ENCODE data around the gene PACSIN1.

The PACSIN1 gene

GRCh38 chr6:34525431-34526175, 59.7 kb downstream of the PACSIN1 start:
- Mint-ChIP-seq H3K36me3 (ENCODE audit: insufficient read depth) (peaks cover 11% of the 10 kb centered on the region), H3K27me3 (no peaks in the 10 kb centered on the region), H3K27ac (no peak overlapping the region), H3K4me3 (no peak overlapping the region), H3K9me3 (no peaks in the 10 kb centered on the region), H3K4me1 (ENCODE audit: low read depth in 2 of 2) (peaks cover 12 to 16% of the 10 kb centered on the region in 2 donors)
- ATAC-seq (replicated peaks) (no peak), DNase-seq (no peak)

GRCh38 chr6:34526241-34526972, 60.5 kb downstream of the PACSIN1 start:
- Mint-ChIP-seq H3K4me3 (peak overlapping the region; percentile 44 to 58), H3K27me3 (no peaks in the 10 kb centered on the region), H3K36me3 (ENCODE audit: insufficient read depth) (peaks cover 11% of the 10 kb centered on the region), H3K27ac (no peak overlapping the region), H3K4me1 (ENCODE audit: low read depth in 2 of 2) (peaks cover 12 to 14% of the 10 kb centered on the region in 2 donors), H3K9me3 (no peaks in the 10 kb centered on the region)
- DNase-seq: no peak
- ATAC-seq (replicated peaks): no peak

- Mint-ChIP-seq H3K27ac (no peak overlapping the region), H3K4me3 (peak overlapping the region; percentile 44 to 58), H3K27me3 (no peaks in the 10 kb centered on the region), H3K36me3 (ENCODE audit: insufficient read depth) (peaks cover 11% of the 10 kb centered on the region), H3K9me3 (no peaks in the 10 kb centered on the region), H3K4me1 (ENCODE audit: low read depth in 2 of 2) (peaks cover 12 to 14% of the 10 kb centered on the region in 2 donors)
- ATAC-seq (replicated peaks) (peak; percentile 98), DNase-seq (peak; percentile 96 to 97 (median 96))
Measured at GRCh38 chr6:34526992-34527728, 61.3 kb downstream of the PACSIN1 start.

- H3K36me3 Mint-ChIP-seq (ENCODE audit: insufficient read depth): peaks cover 11% of the 10 kb centered on the region
- DNase-seq (no peak), ATAC-seq (replicated peaks) (no peak)
- peak overlapping the region in 1 of 2 donors; percentile 58 for H3K4me3 Mint-ChIP-seq
- H3K27me3 Mint-ChIP-seq: no peaks in the 10 kb centered on the region
- no peak overlapping the region for H3K27ac Mint-ChIP-seq
- no peaks in the 10 kb centered on the region for H3K9me3 Mint-ChIP-seq
- peaks cover 10 to 12% of the 10 kb centered on the region in 2 donors for H3K4me1 Mint-ChIP-seq (ENCODE audit: low read depth in 2 of 2)
Measured at GRCh38 chr6:34527751-34528670, 62.1 kb downstream of the PACSIN1 start.

GRCh38 chr6:34528996-34529664, 63.3 kb downstream of the PACSIN1 start:
- Mint-ChIP-seq H3K4me1 (ENCODE audit: low read depth in 2 of 2) (peaks cover 6 to 7% of the 10 kb centered on the region in 2 donors), H3K4me3 (no peak overlapping the region), H3K27ac (no peak overlapping the region), H3K9me3 (no peaks in the 10 kb centered on the region), H3K36me3 (ENCODE audit: insufficient read depth) (peaks cover 11% of the 10 kb centered on the region), H3K27me3 (no peaks in the 10 kb centered on the region)
- DNase-seq: no peak
- ATAC-seq (replicated peaks): no peak

- H3K9me3 Mint-ChIP-seq: no peaks in the 10 kb centered on the region
Measured at GRCh38 chr6:34529665-34530327, 63.9 kb downstream of the PACSIN1 start.

GRCh38 chr6:34530753-34531365, 65.0 kb downstream of the PACSIN1 start:
- Mint-ChIP-seq H3K36me3 (ENCODE audit: insufficient read depth) (peaks cover 11% of the 10 kb centered on the region), H3K9me3 (no peaks in the 10 kb centered on the region), H3K4me3 (no peak overlapping the region), H3K27me3 (no peaks in the 10 kb centered on the region), H3K4me1 (ENCODE audit: low read depth in 2 of 2) (peaks cover 6 to 7% of the 10 kb centered on the region in 2 donors), H3K27ac (no peak overlapping the region)
- DNase-seq (no peak), ATAC-seq (replicated peaks) (no peak)

More at GRCh38 chr6:34529665-34530327, 63.9 kb downstream of the PACSIN1 start:
- Mint-ChIP-seq H3K4me3 (no peak overlapping the region), H3K27ac (no peak overlapping the region), H3K36me3 (ENCODE audit: insufficient read depth) (peaks cover 11% of the 10 kb centered on the region), H3K4me1 (ENCODE audit: low read depth in 2 of 2) (peaks cover 6 to 7% of the 10 kb centered on the region in 2 donors), H3K27me3 (no peaks in the 10 kb centered on the region)
- DNase-seq (no peak), ATAC-seq (replicated peaks) (no peak)

GRCh38 chr6:34531580-34532201, 65.8 kb downstream of the PACSIN1 start:
- H3K27me3 Mint-ChIP-seq: no peaks in the 10 kb centered on the region
- no peak for DNase-seq
- H3K9me3 Mint-ChIP-seq: no peaks in the 10 kb centered on the region
- no peak overlapping the region for H3K27ac Mint-ChIP-seq
- H3K4me1 Mint-ChIP-seq (ENCODE audit: low read depth in 2 of 2): peaks cover 6 to 7% of the 10 kb centered on the region in 2 donors
- ATAC-seq (replicated peaks): no peak
- H3K36me3 Mint-ChIP-seq (ENCODE audit: insufficient read depth): peaks cover 11% of the 10 kb centered on the region
- H3K4me3 Mint-ChIP-seq: peak overlapping the region in 1 of 2 donors; percentile 6

- Mint-ChIP-seq H3K27ac (no peak overlapping the region), H3K36me3 (ENCODE audit: insufficient read depth) (peaks cover 7% of the 10 kb centered on the region), H3K4me3 (peak overlapping the region in 1 of 2 donors; percentile 6), H3K4me1 (ENCODE audit: low read depth in 2 of 2) (peaks cover 6 to 7% of the 10 kb centered on the region in 2 donors), H3K9me3 (no peaks in the 10 kb centered on the region), H3K27me3 (no peaks in the 10 kb centered on the region)
- no peak for DNase-seq
- no peak for ATAC-seq (replicated peaks)
Measured at GRCh38 chr6:34532230-34532629, 66.4 kb downstream of the PACSIN1 start.

- DNase-seq (no peak), ATAC-seq (replicated peaks) (no peak)
- no peaks in the 10 kb centered on the region for H3K9me3 Mint-ChIP-seq
- no peak overlapping the region for H3K27ac Mint-ChIP-seq
- peaks cover 7% of the 10 kb centered on the region for H3K36me3 Mint-ChIP-seq (ENCODE audit: insufficient read depth)
- peaks cover 3 to 4% of the 10 kb centered on the region in 2 donors for H3K4me1 Mint-ChIP-seq (ENCODE audit: low read depth in 2 of 2)
- no peak overlapping the region for H3K4me3 Mint-ChIP-seq
- H3K27me3 Mint-ChIP-seq: no peaks in the 10 kb centered on the region
Measured at GRCh38 chr6:34534146-34534545, 68.3 kb downstream of the PACSIN1 start.

- H3K27ac Mint-ChIP-seq: peak overlapping the region in 1 of 2 donors; percentile 44
- H3K27me3 Mint-ChIP-seq: no peaks in the 10 kb centered on the region
- H3K4me1 Mint-ChIP-seq (ENCODE audit: low read depth in 2 of 2): peaks cover 1 to 4% of the 10 kb centered on the region in 2 donors
- H3K9me3 Mint-ChIP-seq: no peaks in the 10 kb centered on the region
- no peak overlapping the region for H3K4me3 Mint-ChIP-seq
- ATAC-seq (replicated peaks) (no peak), DNase-seq (no peak)
- peaks cover 7% of the 10 kb centered on the region for H3K36me3 Mint-ChIP-seq (ENCODE audit: insufficient read depth)
Measured at GRCh38 chr6:34534656-34535055, 68.8 kb downstream of the PACSIN1 start.

Data from effector memory CD8-positive, alpha-beta T cell (primary cell).